DMS79 (cell line): ENCODE data around the gene AUTS2.

Experiments used
- DNase-seq: peaks from one replicate; lab custom pipeline; 2025; lab: John Stamatoyannopoulos, UW

Gene AUTS2

GRCh38 chr7:70307544-70308106 is 709.4 kb downstream of the AUTS2 start:
- no peak for DNase-seq

- no peak for DNase-seq
These were observed 714.1 kb downstream of the AUTS2 start for GRCh38 chr7:70312336-70312735.

GRCh38 chr7:70313271-70313670 is 715.0 kb downstream of the AUTS2 start:
- DNase-seq: no peak

GRCh38 chr7:70313687-70314086 is 715.4 kb downstream of the AUTS2 start:
- DNase-seq: no peak

- DNase-seq: no peak
These were observed 715.9 kb downstream of the AUTS2 start for GRCh38 chr7:70314221-70314620.

GRCh38 chr7:70316745-70317144 is 718.5 kb downstream of the AUTS2 start:
- DNase-seq: no peak

GRCh38 chr7:70317356-70317755 is 719.1 kb downstream of the AUTS2 start:
- no peak for DNase-seq

- no peak for DNase-seq
These were observed 720.2 kb downstream of the AUTS2 start for GRCh38 chr7:70318511-70318910.

- DNase-seq: no peak
These were observed 720.8 kb downstream of the AUTS2 start for GRCh38 chr7:70319057-70319456.

- DNase-seq: no peak
These were observed 722.8 kb downstream of the AUTS2 start for GRCh38 chr7:70321016-70321590.

- DNase-seq: no peak
These were observed 724.6 kb downstream of the AUTS2 start for GRCh38 chr7:70322856-70323255.

GRCh38 chr7:70325509-70326101 is 727.3 kb downstream of the AUTS2 start:
- DNase-seq: no peak

- no peak for DNase-seq
These were observed 736.0 kb downstream of the AUTS2 start for GRCh38 chr7:70334295-70334694.

- no peak for DNase-seq
These were observed 736.6 kb downstream of the AUTS2 start for GRCh38 chr7:70334871-70335270.

- DNase-seq: no peak
These were observed 738.3 kb downstream of the AUTS2 start for GRCh38 chr7:70336536-70336935.

GRCh38 chr7:70338015-70338414 is 739.7 kb downstream of the AUTS2 start:
- DNase-seq: no peak

- no peak for DNase-seq
These were observed 742.0 kb downstream of the AUTS2 start for GRCh38 chr7:70340236-70340635.

GRCh38 chr7:70341446-70341845 is 743.2 kb downstream of the AUTS2 start:
- DNase-seq: no peak

- no peak for DNase-seq
These were observed 745.2 kb downstream of the AUTS2 start for GRCh38 chr7:70343519-70343918.

GRCh38 chr7:70344726-70345125 is 746.5 kb downstream of the AUTS2 start:
- no peak for DNase-seq

GRCh38 chr7:70346844-70347462 is 748.7 kb downstream of the AUTS2 start:
- no peak for DNase-seq

- no peak for DNase-seq
These were observed 749.4 kb downstream of the AUTS2 start for GRCh38 chr7:70347463-70348254.

GRCh38 chr7:70349031-70349430 is 750.8 kb downstream of the AUTS2 start:
- DNase-seq: no peak
